ENCODE results near the gene HLA-F.

GRCh38 chr6:29759457-29759856 lies 36.2 kb downstream of the HLA-F start:
- TF ChIP-seq REST (IDR thresholded peaks at IDR 0.05; ENCODE audit: insufficient read depth in 1 of 2, low read depth in 2 of 2, low read length in 2 of 2) (no peak), TAF1 (IDR thresholded peaks at IDR 0.05; ENCODE audit: borderline replicate concordance, insufficient read depth, low read length) (peak; percentile 45; the same call in 1 of the 2 replicates), POLR2AphosphoS5 (IDR thresholded peaks at IDR 0.05; ENCODE audit: low read depth, low read length) (peak; percentile 47; the same call in 1 of the 2 replicates), SIN3A (IDR thresholded peaks at IDR 0.05; ENCODE audit: borderline replicate concordance, insufficient read depth, low read length) (no peak)
